Adrenal gland (tissue), 5 donors: ENCODE results near the gene COX10.

Experiments
- CTCF ChIP-seq, 6 experiments: fragments of 450-650 bp in 4 of 6; fragments of 200-600 bp in 2 of 6; sonication (generic) in 1 of 6; IDR thresholded peaks; 1 replicate in 5 of 6; 2 replicates in 1 of 6; pipeline versions ENCODE4 v1.5.1 to v1.8.0; 2016 to 2021; ENCODE audit warnings: antibody characterized with exemption in 6 of 6, mild to moderate bottlenecking in 2 of 6, moderate library complexity in 1 of 6
- POLR2A ChIP-seq, 2 donors: fragments of 450-650 bp; IDR thresholded peaks; one replicate each; pipeline ENCODE4 v1.6.1; 2017; ENCODE audit warnings: antibody characterized with exemption in 2 of 2, mild to moderate bottlenecking in 2 of 2, moderate library complexity in 1 of 2
- donor health status: DM: no; HTN: no; CAD: no.

DNA sequence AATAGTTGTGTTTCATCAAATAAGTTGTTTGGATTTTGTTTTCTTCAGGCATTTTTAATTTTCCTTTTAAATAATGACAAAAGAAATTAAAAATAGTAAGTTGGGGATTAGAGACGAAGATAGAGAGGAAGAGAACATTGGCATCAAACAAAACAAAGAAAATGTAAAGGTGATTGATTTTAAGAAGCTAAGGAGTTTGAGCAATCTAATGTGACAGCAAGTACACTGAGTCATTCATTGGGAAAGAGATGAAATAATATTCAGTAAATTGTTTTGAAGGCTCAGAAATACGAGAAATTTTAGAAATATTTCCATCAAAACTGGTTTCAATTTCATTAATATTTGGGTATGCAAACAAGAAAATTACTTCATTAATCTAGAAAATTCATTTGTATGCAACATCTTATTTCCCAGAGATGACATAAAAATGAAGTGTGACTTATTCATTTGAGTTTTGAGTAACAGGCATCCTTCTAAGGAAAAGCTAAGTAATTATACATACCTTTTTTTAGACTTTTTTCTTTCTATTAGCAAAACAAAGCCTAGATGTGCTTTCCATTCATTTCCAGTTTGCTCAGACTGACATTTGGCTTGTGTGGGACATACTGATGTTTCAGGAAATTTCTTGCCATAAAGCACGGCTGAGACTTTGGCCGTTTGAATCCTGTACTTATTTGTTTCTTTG lies 66.7 kb downstream of the COX10 start:
- TF ChIP-seq CTCF (IDR thresholded peaks at IDR 0.05) (no peak), POLR2A (IDR thresholded peaks at IDR 0.05) (no peak)
